Heart left ventricle (tissue), 13 donors: ENCODE data around the gene DENND6B.

Experiments
- POLR2A ChIP-seq, 2 donors: fragments of 450-650 bp; IDR thresholded peaks; one replicate each; pipeline ENCODE4 v1.6.1; 2017; ENCODE audit warnings: antibody characterized with exemption in 2 of 2, mild to moderate bottlenecking in 2 of 2, moderate library complexity in 2 of 2
- TF ChIP-seq, protein P1 (sequence below), 12 donors: fragments of 200-600 bp; sonication (generic) in 4 of 12; IDR thresholded peaks; one replicate each; pipeline versions ENCODE4 v1.5.0 to v1.8.0; 2018 to 2022; ENCODE audit warnings: antibody characterized with exemption in 12 of 12, mild to moderate bottlenecking in 5 of 12
- donor health status: ischemic (EF 13 %, LVEDD 7.1; RV severe dilation, severe dysfunction).
- donor health status: DM: no; HTN: yes; CAD: no.
- donor health status: DM: no; HTN: no; CAD: no.
- donor health status: ischemic (EF 25% LVEDD 6.9; RV normal size, moderate dysfunction).
- donor health status: ischemic (EF 25% LVEDD 5.7; RV mildly dilated, moderate dysfunction).
- donor health status: ischemic (EF 35%, LVEDD 5.7; RV mildly dilated, moderate dysfunction).
- donor health status: nonischemic (EF 11% LVEDD 7.7; RV severe dilation, severe dysfunction).
- donor health status: DM: yes; HTN: yes; CAD: no.
- donor health status: PGD.
- donor health status: ischemic (EF 29% LVEDD 5.4; RV normal size, mild dysfunction).
- donor health status: nonischemic (EF 23%, LVEDD 6.1; RV moderate dilation, normal function).

DNA sequence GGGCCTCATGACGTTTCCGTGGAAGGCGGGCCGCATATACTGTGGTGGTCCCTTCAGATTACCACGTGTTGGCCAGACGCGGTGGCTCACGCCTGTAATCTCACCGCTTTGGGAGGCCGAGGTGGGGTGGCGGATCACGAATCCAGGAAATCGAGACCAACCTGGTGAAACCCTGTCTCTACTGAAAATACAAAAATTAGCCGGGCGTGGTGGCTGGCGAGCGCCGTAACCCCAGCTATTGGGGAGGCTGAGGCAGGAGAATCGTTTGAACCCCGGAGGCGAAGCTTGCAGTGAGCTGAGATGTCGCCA lies 853 bp upstream of the DENND6B start:
- TF ChIP-seq, protein P1, sequence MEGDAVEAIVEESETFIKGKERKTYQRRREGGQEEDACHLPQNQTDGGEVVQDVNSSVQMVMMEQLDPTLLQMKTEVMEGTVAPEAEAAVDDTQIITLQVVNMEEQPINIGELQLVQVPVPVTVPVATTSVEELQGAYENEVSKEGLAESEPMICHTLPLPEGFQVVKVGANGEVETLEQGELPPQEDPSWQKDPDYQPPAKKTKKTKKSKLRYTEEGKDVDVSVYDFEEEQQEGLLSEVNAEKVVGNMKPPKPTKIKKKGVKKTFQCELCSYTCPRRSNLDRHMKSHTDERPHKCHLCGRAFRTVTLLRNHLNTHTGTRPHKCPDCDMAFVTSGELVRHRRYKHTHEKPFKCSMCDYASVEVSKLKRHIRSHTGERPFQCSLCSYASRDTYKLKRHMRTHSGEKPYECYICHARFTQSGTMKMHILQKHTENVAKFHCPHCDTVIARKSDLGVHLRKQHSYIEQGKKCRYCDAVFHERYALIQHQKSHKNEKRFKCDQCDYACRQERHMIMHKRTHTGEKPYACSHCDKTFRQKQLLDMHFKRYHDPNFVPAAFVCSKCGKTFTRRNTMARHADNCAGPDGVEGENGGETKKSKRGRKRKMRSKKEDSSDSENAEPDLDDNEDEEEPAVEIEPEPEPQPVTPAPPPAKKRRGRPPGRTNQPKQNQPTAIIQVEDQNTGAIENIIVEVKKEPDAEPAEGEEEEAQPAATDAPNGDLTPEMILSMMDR (IDR thresholded peaks at IDR 0.05): no peak
- no peak for TF ChIP-seq POLR2A (IDR thresholded peaks at IDR 0.05)
